Tibial nerve (tissue), 4 donors: ENCODE results near the gene APOE. TPM values are rescaled to one million over a fixed set of nuclear protein-coding genes. Genes with fewer than 3 reads are reported as not detected.

Source experiments
- DNase-seq, 2 donors: peaks; one replicate each; pipeline ENCODE4 v3.0.0-alpha.2; 2019; ENCODE audit warnings: low spot score in 2 of 2
- H3K27ac ChIP-seq, 4 donors: fragments of 200-600 bp; sonication (generic) in 3 of 4; one replicate each; pipeline ENCODE4 v1.5.1; 2017 to 2019; ENCODE audit warnings: mild to moderate bottlenecking in 1 of 4
- H3K27me3 ChIP-seq, 2 donors: fragments of 200-600 bp; sonication (generic) in 1 of 2; one replicate each; pipeline versions ENCODE4 v1.5.1 to v1.6.0; 2017 to 2019
- H3K36me3 ChIP-seq, 3 donors: fragments of 200-600 bp; sonication (generic); one replicate each; pipeline ENCODE4 v1.5.1; 2018 to 2019
- H3K4me1 ChIP-seq, 4 donors: fragments of 200-600 bp; sonication (generic) in 3 of 4; one replicate each; pipeline ENCODE4 v1.5.1; 2017 to 2019
- H3K4me3 ChIP-seq, 4 donors: fragments of 200-600 bp; sonication (generic) in 3 of 4; one replicate each; pipeline ENCODE4 v1.5.1; 2017 to 2019; ENCODE audit warnings: mild to moderate bottlenecking in 1 of 4, moderate library complexity in 1 of 4
- H3K9me3 ChIP-seq, 4 donors: fragments of 200-600 bp; sonication (generic) in 3 of 4; one replicate each; pipeline ENCODE4 v1.5.1; 2017 to 2019
- CTCF ChIP-seq, 5 experiments: fragments of 200-600 bp in 3 of 5; fragments of 450-650 bp in 2 of 5; sonication (generic) in 3 of 5; IDR thresholded peaks; one replicate each; pipeline ENCODE4 v1.5.1; 2016 to 2019; ENCODE audit warnings: antibody characterized with exemption in 5 of 5, mild to moderate bottlenecking in 3 of 5, moderate library complexity in 2 of 5
- EP300 ChIP-seq, 2 donors: sonication (generic); formaldehyde crosslinking; IDR thresholded peaks; one replicate each; pipeline ENCODE4 v1.6.1; 2017; ENCODE audit warnings: antibody characterized with exemption in 2 of 2, mild to moderate bottlenecking in 1 of 2
- POLR2A ChIP-seq, 2 donors: fragments of 450-650 bp; IDR thresholded peaks; one replicate each; pipeline ENCODE4 v1.6.1; 2017; ENCODE audit warnings: antibody characterized with exemption in 2 of 2, mild to moderate bottlenecking in 2 of 2, moderate library complexity in 2 of 2
- WGBS, 2 donors: methylation state at CpG; one replicate each; pipeline ENCODE4 v1.1.5; 2018; 5-methylcytosine and 5-hydroxymethylcytosine counted together
- total RNA-seq, 4 donors: library from RNA; depleted of rRNA; stranded (reverse); fragments of >200 nt; gene quantifications; one replicate each; pipeline ENCODE4 v1.1.0, GENCODE V29; 2016

The APOE gene
- total RNA-seq, 4 donors from 2014 or later = 126 to 316 (median 163) TPM

GRCh38 chr19:44872661-44873060, 32.9 kb upstream of the APOE start:
- 86 to 93% methylated on average over 4 of the region's 4 CpGs for WGBS, 2 donors
- DNase-seq = no peak
- peaks cover 0 to 87% (median 6%) of the 10 kb centered on the region in 3 donors for H3K36me3 ChIP-seq

GRCh38 chr19:44874317-44874716, 31.3 kb upstream of the APOE start:
- no peaks in the 10 kb centered on the region for H3K27me3 ChIP-seq
- TF ChIP-seq EP300 (IDR thresholded peaks at IDR 0.05) (no peak), CTCF (IDR thresholded peaks at IDR 0.05) (no peak), POLR2A (IDR thresholded peaks at IDR 0.05) (no peak)
- H3K9me3 ChIP-seq = no peaks in the 10 kb centered on the region
- DNase-seq = no peak
- H3K4me1 ChIP-seq = peaks cover 0 to 26% (median 0%) of the 10 kb centered on the region in 4 donors
- H3K36me3 ChIP-seq = peaks cover 0 to 90% (median 6%) of the 10 kb centered on the region in 3 donors
- no peak overlapping the region for H3K27ac ChIP-seq
- 93 to 95% methylated on average over 12 to 16 of the region's 16 CpGs for WGBS, 2 donors
- no peak overlapping the region for H3K4me3 ChIP-seq

More at GRCh38 chr19:44872661-44873060, 32.9 kb upstream of the APOE start:
- H3K27ac ChIP-seq = no peak overlapping the region
- H3K9me3 ChIP-seq = no peaks in the 10 kb centered on the region
- no peak for TF ChIP-seq CTCF (IDR thresholded peaks at IDR 0.05)
- no peak for TF ChIP-seq EP300 (IDR thresholded peaks at IDR 0.05)
- no peak for TF ChIP-seq POLR2A (IDR thresholded peaks at IDR 0.05)
- H3K27me3 ChIP-seq = no peaks in the 10 kb centered on the region
- H3K4me1 ChIP-seq = peaks cover 0 to 29% (median 0%) of the 10 kb centered on the region in 4 donors
- no peak overlapping the region for H3K4me3 ChIP-seq

- no peak overlapping the region for H3K27ac ChIP-seq
- H3K4me1 ChIP-seq = peaks cover 0 to 15% (median 0%) of the 10 kb centered on the region in 4 donors
- H3K4me3 ChIP-seq = no peak overlapping the region
- 48 to 68% methylated on average over 16 to 22 of the region's 22 CpGs for WGBS, 2 donors
- no peaks in the 10 kb centered on the region for H3K9me3 ChIP-seq
- no peak for DNase-seq
- peaks cover 0 to 95% (median 6%) of the 10 kb centered on the region in 3 donors for H3K36me3 ChIP-seq
- no peak for TF ChIP-seq CTCF (IDR thresholded peaks at IDR 0.05)
- TF ChIP-seq EP300 (IDR thresholded peaks at IDR 0.05) = no peak
- TF ChIP-seq POLR2A (IDR thresholded peaks at IDR 0.05) = no peak
- no peaks in the 10 kb centered on the region for H3K27me3 ChIP-seq
Observed at GRCh38 chr19:44875666-44876451, 29.7 kb upstream of the APOE start.

GRCh38 chr19:44876930-44877535, 28.6 kb upstream of the APOE start:
- no peak for DNase-seq
- Histone ChIP-seq H3K4me1 (peaks cover 0 to 7% (median 0%) of the 10 kb centered on the region in 4 donors), H3K9me3 (no peaks in the 10 kb centered on the region), H3K36me3 (peaks cover 0 to 88% (median 6%) of the 10 kb centered on the region in 3 donors), H3K4me3 (no peak overlapping the region), H3K27me3 (no peaks in the 10 kb centered on the region), H3K27ac (no peak overlapping the region)
- 54 to 58% methylated on average over 5 of the region's 5 CpGs for WGBS, 2 donors
- no peak for TF ChIP-seq POLR2A (IDR thresholded peaks at IDR 0.05)
- TF ChIP-seq EP300 (IDR thresholded peaks at IDR 0.05) = no peak
- TF ChIP-seq CTCF (IDR thresholded peaks at IDR 0.05) = no peak
